Lung (tissue), 12 donors: ENCODE data around the gene DZIP1L. TPM values are rescaled to one million over a fixed set of nuclear protein-coding genes. Genes with fewer than 3 reads are reported as not detected.

Experiments
- ATAC-seq: fragments of 200-7000 bp; cut with Tn5 transposase; one replicate; pipeline ENCODE4 v1.9.1; 2020; ENCODE audit warnings: moderate number of reproducible peaks; ENCODE audit not compliant: insufficient read depth, low FRiP score
- DNase-seq, 3 donors: peaks; one replicate each; pipeline ENCODE4 v3.0.0-alpha.2; 2013 to 2017
- H3K27ac ChIP-seq, 2 donors: one replicate each; pipeline ENCODE4 v1.5.1; 2013; ENCODE audit warnings: mild to moderate bottlenecking in 2 of 2, moderate library complexity in 2 of 2, control low read depth in 1 of 2, inconsistent platforms in 1 of 2, low read depth in 1 of 2, low read length in 1 of 2
- H3K27me3 ChIP-seq, 3 donors: one replicate each; pipeline ENCODE4 v1.5.1; 2013; ENCODE audit warnings: low read length in 2 of 3; ENCODE audit not compliant: control insufficient read depth in 3 of 3, insufficient read depth in 3 of 3
- H3K36me3 ChIP-seq, 4 donors: one replicate each; pipeline ENCODE4 v1.5.1; 2013; ENCODE audit warnings: low read length in 4 of 4, mild to moderate bottlenecking in 1 of 4, moderate library complexity in 1 of 4; ENCODE audit not compliant: control insufficient read depth in 4 of 4, insufficient read depth in 4 of 4
- H3K4me1 ChIP-seq, 5 donors: one replicate each; pipeline ENCODE4 v1.5.1; 2013; ENCODE audit warnings: low read length in 5 of 5, mild to moderate bottlenecking in 2 of 5, moderate library complexity in 1 of 5; ENCODE audit not compliant: control insufficient read depth in 5 of 5, insufficient read depth in 5 of 5
- H3K4me3 ChIP-seq: one replicate; pipeline ENCODE4 v1.5.1; 2013; ENCODE audit warnings: mild to moderate bottlenecking, control low read depth, moderate library complexity
- H3K9ac ChIP-seq, 2 donors: one replicate each; pipeline ENCODE4 v1.5.1; 2013; ENCODE audit warnings: low read length in 2 of 2, control low read depth in 1 of 2; ENCODE audit not compliant: insufficient read depth in 1 of 2
- H3K9me3 ChIP-seq, 4 donors: one replicate each; pipeline ENCODE4 v1.5.1; 2013; ENCODE audit warnings: low read length in 3 of 4, mild to moderate bottlenecking in 1 of 4, moderate library complexity in 1 of 4; ENCODE audit not compliant: control insufficient read depth in 4 of 4, insufficient read depth in 3 of 4
- WGBS, 2 donors: extraction: QIAGEN DNeasy Blood & Tissue Kit; methylation state at CpG; one replicate each; pipeline ENCODE4 v1.1.7; 2013; 5-methylcytosine and 5-hydroxymethylcytosine counted together
- polyA plus RNA-seq, 2 donors: library from polyadenylated mRNA; stranded (reverse); fragments of 200-250 nt; gene quantifications; one replicate each; pipeline ENCODE4 v1.2.1, GENCODE V29; 2013
- total RNA-seq, 2 donors: library from RNA; depleted of rRNA in 1 of 2; stranded (reverse); fragments of >200 nt in 1 of 2; gene quantifications; one replicate each; pipeline ENCODE4 v1.2.1, GENCODE V29; 2014 to 2021
- TF ChIP-seq, protein P1 (sequence below): IDR thresholded peaks from 2 replicates; pipeline ENCODE4 v1.5.1; 2012; ENCODE audit warnings: mild to moderate bottlenecking; ENCODE audit errors: control extremely low read depth, extremely low read depth
- donor health status: control.
- donor health status: control.
- donor health status: Bipolar disorder and iron deficiency.
- donor health status: healthy.
- donor health status: DM: yes; HTN: yes; CAD: no.

Gene DZIP1L
- total and polyA plus RNA-seq, 4 donors: 4.1 to 40.0 (median 17.1) TPM

DNA sequence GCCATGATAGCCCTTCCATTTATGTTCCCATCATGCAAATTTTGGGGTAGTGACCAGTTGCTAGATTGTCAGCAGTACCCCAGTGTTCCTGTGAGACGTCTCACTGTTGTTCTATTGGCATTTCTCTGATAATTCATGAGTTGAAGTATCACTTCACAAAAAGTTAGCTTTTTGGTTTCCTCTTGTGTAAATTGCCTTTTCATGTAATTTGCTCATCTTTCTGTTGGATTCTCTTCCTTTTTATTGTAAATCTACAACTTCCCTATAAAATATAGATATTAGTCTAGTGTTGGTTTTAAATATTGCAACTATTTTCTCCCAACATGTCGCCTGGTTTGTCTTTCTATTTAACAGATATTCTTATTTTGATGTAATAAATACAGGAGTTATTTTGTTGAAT, 24.3 kb upstream of the DZIP1L start:
- TF ChIP-seq, protein P1, sequence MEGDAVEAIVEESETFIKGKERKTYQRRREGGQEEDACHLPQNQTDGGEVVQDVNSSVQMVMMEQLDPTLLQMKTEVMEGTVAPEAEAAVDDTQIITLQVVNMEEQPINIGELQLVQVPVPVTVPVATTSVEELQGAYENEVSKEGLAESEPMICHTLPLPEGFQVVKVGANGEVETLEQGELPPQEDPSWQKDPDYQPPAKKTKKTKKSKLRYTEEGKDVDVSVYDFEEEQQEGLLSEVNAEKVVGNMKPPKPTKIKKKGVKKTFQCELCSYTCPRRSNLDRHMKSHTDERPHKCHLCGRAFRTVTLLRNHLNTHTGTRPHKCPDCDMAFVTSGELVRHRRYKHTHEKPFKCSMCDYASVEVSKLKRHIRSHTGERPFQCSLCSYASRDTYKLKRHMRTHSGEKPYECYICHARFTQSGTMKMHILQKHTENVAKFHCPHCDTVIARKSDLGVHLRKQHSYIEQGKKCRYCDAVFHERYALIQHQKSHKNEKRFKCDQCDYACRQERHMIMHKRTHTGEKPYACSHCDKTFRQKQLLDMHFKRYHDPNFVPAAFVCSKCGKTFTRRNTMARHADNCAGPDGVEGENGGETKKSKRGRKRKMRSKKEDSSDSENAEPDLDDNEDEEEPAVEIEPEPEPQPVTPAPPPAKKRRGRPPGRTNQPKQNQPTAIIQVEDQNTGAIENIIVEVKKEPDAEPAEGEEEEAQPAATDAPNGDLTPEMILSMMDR: no peak
- no peak for DNase-seq
- ATAC-seq: no peak
- H3K27me3 ChIP-seq: no peaks in the 10 kb centered on the region
- H3K4me3 ChIP-seq: no peak overlapping the region
- H3K27ac ChIP-seq: no peak overlapping the region
- no peaks in the 10 kb centered on the region for H3K9me3 ChIP-seq
- WGBS, 2 donors: 25 to 37% methylated on average over 2 of the region's 2 CpGs
- no peaks in the 10 kb centered on the region for H3K36me3 ChIP-seq
- H3K4me1 ChIP-seq: no peaks in the 10 kb centered on the region
- H3K9ac ChIP-seq: no peak overlapping the region

DNA sequence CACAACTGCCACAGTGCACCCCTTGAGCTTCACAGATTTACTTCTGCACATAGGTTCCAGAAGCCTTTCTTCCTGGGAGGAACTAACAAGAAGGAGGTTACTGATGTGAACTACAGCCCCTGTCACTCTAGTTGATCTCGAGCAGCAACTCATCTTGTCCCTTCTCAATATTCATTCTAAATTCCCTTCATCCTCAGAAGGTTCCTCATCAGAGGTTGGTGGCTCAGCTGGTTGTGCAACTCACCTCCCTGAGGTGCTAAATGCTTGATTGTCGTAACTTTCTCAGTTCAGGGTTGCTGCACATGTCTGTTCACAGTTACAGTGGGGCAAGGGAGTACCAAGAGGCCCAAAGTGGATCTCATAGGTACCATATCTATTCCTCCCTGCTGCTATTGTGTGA, 22.5 kb upstream of the DZIP1L start:
- DNase-seq: no peak
- Histone ChIP-seq H3K4me1 (no peaks in the 10 kb centered on the region), H3K27ac (no peak overlapping the region), H3K9me3 (no peaks in the 10 kb centered on the region), H3K9ac (no peak overlapping the region), H3K4me3 (no peak overlapping the region), H3K27me3 (no peaks in the 10 kb centered on the region), H3K36me3 (no peaks in the 10 kb centered on the region)
- TF ChIP-seq, protein P1: no peak
- ATAC-seq: no peak
- 22 to 54% methylated on average over 2 of the region's 2 CpGs for WGBS, 2 donors

DNA sequence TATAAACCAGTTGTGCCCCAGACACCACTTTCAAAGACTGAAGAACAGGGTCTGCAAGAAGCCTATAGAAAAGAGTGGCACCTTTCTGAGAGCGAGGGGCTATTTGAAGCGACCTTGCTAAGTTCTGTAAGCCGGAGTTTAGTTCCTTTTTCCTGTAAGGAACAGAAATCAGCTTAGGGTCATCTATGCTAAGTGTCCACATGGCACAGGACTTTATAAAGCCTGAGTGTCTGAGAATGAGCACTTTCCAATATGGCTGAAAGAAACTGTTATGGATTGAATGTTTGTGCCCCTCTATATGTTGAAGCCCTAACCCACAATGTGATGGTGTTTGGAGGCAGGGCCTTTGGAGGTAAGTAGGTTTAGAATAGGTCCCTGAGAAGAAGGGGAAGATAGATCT, 20.8 kb upstream of the DZIP1L start:
- Histone ChIP-seq H3K4me3 (no peak overlapping the region), H3K27me3 (peaks cover 0 to 3% (median 0%) of the 10 kb centered on the region in 3 donors), H3K4me1 (no peaks in the 10 kb centered on the region), H3K9ac (no peak overlapping the region), H3K27ac (no peak overlapping the region), H3K9me3 (no peaks in the 10 kb centered on the region), H3K36me3 (no peaks in the 10 kb centered on the region)
- ATAC-seq (no peak), DNase-seq (no peak)
- TF ChIP-seq, protein P1: no peak
- 42 to 45% methylated on average over 3 of the region's 3 CpGs for WGBS, 2 donors

- Histone ChIP-seq H3K4me1 (no peaks in the 10 kb centered on the region), H3K27ac (no peak overlapping the region), H3K36me3 (no peaks in the 10 kb centered on the region), H3K9ac (no peak overlapping the region), H3K4me3 (no peak overlapping the region), H3K9me3 (no peaks in the 10 kb centered on the region), H3K27me3 (peaks cover 0 to 3% (median 0%) of the 10 kb centered on the region in 3 donors)
- DNase-seq: no peak
- TF ChIP-seq, protein P1: no peak
- WGBS, 2 donors: 37 to 42% methylated on average over 2 of the region's 2 CpGs
- ATAC-seq: no peak
Measured at GRCh38 chr3:138135833-138136194, 20.4 kb upstream of the DZIP1L start.
